ENCODE measurements around the gene KRTAP9-8.
"Not testable (repeated sequence)": the region's sequence is repeated elsewhere in the genome, so short reads cannot be mapped to it uniquely, and the experiment has no call there.

The KRTAP9-8 gene

DNA sequence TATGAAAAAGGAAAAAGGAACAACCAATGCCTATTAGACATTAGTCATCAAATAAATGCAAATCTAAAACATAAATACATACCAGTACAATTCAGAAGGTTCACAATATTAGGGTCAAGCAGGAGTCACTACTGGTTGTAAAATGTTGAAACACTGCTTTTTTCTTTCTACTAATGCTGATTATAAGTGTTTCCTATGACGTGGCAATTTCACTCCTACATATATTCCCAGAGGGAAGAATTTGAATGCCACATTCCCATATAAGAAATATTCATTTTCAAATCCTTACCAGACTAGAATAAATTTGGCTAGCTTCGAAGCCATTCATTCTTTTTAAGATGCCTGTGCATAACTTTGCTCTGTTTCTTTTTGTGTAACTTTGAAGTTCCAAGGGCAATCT lies 14.0 kb upstream of the KRTAP9-8 start:
- TF ChIP-seq POLR2AphosphoS5 (IDR thresholded peaks at IDR 0.05; ENCODE audit: low read depth): no peak
- TF ChIP-seq, protein P1, sequence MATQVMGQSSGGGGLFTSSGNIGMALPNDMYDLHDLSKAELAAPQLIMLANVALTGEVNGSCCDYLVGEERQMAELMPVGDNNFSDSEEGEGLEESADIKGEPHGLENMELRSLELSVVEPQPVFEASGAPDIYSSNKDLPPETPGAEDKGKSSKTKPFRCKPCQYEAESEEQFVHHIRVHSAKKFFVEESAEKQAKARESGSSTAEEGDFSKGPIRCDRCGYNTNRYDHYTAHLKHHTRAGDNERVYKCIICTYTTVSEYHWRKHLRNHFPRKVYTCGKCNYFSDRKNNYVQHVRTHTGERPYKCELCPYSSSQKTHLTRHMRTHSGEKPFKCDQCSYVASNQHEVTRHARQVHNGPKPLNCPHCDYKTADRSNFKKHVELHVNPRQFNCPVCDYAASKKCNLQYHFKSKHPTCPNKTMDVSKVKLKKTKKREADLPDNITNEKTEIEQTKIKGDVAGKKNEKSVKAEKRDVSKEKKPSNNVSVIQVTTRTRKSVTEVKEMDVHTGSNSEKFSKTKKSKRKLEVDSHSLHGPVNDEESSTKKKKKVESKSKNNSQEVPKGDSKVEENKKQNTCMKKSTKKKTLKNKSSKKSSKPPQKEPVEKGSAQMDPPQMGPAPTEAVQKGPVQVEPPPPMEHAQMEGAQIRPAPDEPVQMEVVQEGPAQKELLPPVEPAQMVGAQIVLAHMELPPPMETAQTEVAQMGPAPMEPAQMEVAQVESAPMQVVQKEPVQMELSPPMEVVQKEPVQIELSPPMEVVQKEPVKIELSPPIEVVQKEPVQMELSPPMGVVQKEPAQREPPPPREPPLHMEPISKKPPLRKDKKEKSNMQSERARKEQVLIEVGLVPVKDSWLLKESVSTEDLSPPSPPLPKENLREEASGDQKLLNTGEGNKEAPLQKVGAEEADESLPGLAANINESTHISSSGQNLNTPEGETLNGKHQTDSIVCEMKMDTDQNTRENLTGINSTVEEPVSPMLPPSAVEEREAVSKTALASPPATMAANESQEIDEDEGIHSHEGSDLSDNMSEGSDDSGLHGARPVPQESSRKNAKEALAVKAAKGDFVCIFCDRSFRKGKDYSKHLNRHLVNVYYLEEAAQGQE (IDR thresholded peaks at IDR 0.05; ENCODE audit: insufficient replicate concordance, low read depth): no peak
- TF ChIP-seq, protein P2, sequence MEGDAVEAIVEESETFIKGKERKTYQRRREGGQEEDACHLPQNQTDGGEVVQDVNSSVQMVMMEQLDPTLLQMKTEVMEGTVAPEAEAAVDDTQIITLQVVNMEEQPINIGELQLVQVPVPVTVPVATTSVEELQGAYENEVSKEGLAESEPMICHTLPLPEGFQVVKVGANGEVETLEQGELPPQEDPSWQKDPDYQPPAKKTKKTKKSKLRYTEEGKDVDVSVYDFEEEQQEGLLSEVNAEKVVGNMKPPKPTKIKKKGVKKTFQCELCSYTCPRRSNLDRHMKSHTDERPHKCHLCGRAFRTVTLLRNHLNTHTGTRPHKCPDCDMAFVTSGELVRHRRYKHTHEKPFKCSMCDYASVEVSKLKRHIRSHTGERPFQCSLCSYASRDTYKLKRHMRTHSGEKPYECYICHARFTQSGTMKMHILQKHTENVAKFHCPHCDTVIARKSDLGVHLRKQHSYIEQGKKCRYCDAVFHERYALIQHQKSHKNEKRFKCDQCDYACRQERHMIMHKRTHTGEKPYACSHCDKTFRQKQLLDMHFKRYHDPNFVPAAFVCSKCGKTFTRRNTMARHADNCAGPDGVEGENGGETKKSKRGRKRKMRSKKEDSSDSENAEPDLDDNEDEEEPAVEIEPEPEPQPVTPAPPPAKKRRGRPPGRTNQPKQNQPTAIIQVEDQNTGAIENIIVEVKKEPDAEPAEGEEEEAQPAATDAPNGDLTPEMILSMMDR (IDR thresholded peaks at IDR 0.05; ENCODE audit: insufficient read depth, low read length): no peak
- TF ChIP-seq SPI1 (IDR thresholded peaks at IDR 0.05; ENCODE audit: borderline replicate concordance, low read depth): no peak
- no peak for TF ChIP-seq GABPA (IDR thresholded peaks at IDR 0.05; ENCODE audit: low read depth)
- Histone ChIP-seq H3K27ac (replicated peaks) (no peak overlapping the region), H3K27me3 (ENCODE audit: insufficient read depth, poor library complexity, severe bottlenecking) (no peaks in the 10 kb centered on the region), H3K4me3 (replicated peaks; ENCODE audit: insufficient read depth, low read length) (no peak overlapping the region)
- no peak for DNase-seq (ENCODE audit: low read depth in 1 of 2, low spot score in 1 of 2)

DNA sequence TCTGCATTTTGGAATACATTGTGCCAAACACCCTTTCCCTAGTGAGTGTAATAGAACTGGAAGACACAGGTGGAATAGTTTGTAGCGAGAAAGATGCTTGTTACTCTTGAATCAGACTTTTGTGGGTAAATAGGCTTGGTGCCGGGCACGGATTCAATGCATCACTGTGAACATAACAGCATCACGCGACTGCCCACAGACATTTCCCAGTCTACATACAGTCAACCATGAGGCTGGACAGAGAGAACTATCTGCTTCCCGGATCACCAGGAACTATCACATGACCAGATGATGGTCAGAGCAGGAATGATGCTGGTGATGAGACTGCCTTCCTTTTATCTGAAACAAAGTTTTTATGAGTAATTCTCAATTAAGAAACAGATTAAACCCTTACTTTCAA lies 11.7 kb upstream of the KRTAP9-8 start:
- Histone ChIP-seq H3K27me3 (ENCODE audit: insufficient read depth, poor library complexity, severe bottlenecking) (peaks cover 2% of the 10 kb centered on the region), H3K4me3 (replicated peaks; ENCODE audit: insufficient read depth, low read length) (no peak overlapping the region), H3K27ac (replicated peaks) (no peak overlapping the region)
- DNase-seq (ENCODE audit: low read depth in 1 of 2, low spot score in 1 of 2): no peak
- TF ChIP-seq, protein P1 (IDR thresholded peaks at IDR 0.05; ENCODE audit: insufficient replicate concordance, low read depth): no peak
- TF ChIP-seq, protein P2 (IDR thresholded peaks at IDR 0.05; ENCODE audit: insufficient read depth, low read length): no peak
- TF ChIP-seq POLR2AphosphoS5 (IDR thresholded peaks at IDR 0.05; ENCODE audit: low read depth) (no peak), GABPA (IDR thresholded peaks at IDR 0.05; ENCODE audit: low read depth) (no peak), SPI1 (IDR thresholded peaks at IDR 0.05; ENCODE audit: borderline replicate concordance, low read depth) (no peak)

DNA sequence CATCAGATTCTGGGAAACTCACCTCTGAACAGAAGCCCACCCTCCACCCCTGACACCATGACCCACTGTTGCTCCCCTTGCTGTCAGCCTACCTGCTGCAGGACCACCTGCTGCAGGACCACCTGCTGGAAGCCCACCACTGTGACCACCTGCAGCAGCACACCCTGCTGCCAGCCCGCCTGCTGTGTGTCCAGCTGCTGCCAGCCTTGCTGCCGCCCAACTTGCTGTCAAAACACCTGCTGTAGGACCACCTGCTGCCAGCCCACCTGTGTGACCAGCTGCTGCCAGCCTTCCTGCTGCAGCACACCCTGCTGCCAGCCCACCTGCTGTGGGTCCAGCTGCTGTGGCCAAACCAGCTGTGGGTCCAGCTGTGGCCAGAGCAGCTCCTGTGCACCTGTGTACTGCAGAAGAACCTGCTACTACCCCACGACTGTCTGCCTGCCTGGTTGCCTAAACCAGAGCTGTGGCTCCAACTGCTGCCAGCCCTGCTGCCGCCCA lies 11.2 kb upstream of the KRTAP9-8 start, which contains the start of gene KRTAP9-2:
Gene KRTAP9-2 (plus strand): TSS at position 51 of the 498 bp plus-strand sequence. CDS start 7 bp downstream, at position 58.
- not testable (repeated sequence) for H3K27ac ChIP-seq (replicated peaks); H3K4me3 ChIP-seq (replicated peaks; ENCODE audit: insufficient read depth, low read length); DNase-seq (ENCODE audit: low read depth in 1 of 2, low spot score in 1 of 2); H3K27me3 ChIP-seq (ENCODE audit: insufficient read depth, poor library complexity, severe bottlenecking)

DNA sequence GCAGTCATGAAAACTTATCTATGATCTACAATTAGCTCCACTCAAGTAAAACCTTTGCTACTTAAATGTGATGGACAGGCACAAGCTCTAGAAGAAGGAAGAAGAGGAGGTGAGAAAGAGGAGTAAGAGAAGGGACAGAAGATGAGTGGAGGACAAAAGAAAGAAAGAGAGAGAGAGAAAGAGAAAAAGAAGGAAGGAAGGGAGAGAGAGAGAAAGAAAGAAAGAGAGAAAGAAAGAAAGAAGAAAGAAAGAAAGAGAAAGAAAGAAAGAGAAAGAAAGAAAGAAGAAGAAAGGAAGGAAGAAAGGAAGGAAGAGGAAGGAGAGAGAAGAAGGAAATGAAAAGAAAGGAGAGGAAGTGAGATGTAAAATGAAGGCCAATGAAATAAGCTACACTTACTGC lies 7.7 kb upstream of the KRTAP9-8 start:
- H3K27me3 ChIP-seq (ENCODE audit: insufficient read depth, poor library complexity, severe bottlenecking): peaks cover 4% of the 10 kb centered on the region
- no peak for DNase-seq (ENCODE audit: low read depth in 1 of 2, low spot score in 1 of 2)
- no peak overlapping the region for H3K27ac ChIP-seq (replicated peaks)
- no peak overlapping the region for H3K4me3 ChIP-seq (replicated peaks; ENCODE audit: insufficient read depth, low read length)
- TF ChIP-seq, protein P1 (IDR thresholded peaks at IDR 0.05; ENCODE audit: insufficient replicate concordance, low read depth): no peak
- TF ChIP-seq GABPA (IDR thresholded peaks at IDR 0.05; ENCODE audit: low read depth) (no peak), POLR2AphosphoS5 (IDR thresholded peaks at IDR 0.05; ENCODE audit: low read depth) (no peak), SPI1 (IDR thresholded peaks at IDR 0.05; ENCODE audit: borderline replicate concordance, low read depth) (no peak)
- TF ChIP-seq, protein P2 (IDR thresholded peaks at IDR 0.05; ENCODE audit: insufficient read depth, low read length): no peak
